ENCODE results near the gene GPR3. TPM values are rescaled to one million over a fixed set of nuclear protein-coding genes. Genes with fewer than 3 reads are reported as not detected.

Gene GPR3
- total RNA-seq, 2 donors from 2014 or later = not detected

DNA sequence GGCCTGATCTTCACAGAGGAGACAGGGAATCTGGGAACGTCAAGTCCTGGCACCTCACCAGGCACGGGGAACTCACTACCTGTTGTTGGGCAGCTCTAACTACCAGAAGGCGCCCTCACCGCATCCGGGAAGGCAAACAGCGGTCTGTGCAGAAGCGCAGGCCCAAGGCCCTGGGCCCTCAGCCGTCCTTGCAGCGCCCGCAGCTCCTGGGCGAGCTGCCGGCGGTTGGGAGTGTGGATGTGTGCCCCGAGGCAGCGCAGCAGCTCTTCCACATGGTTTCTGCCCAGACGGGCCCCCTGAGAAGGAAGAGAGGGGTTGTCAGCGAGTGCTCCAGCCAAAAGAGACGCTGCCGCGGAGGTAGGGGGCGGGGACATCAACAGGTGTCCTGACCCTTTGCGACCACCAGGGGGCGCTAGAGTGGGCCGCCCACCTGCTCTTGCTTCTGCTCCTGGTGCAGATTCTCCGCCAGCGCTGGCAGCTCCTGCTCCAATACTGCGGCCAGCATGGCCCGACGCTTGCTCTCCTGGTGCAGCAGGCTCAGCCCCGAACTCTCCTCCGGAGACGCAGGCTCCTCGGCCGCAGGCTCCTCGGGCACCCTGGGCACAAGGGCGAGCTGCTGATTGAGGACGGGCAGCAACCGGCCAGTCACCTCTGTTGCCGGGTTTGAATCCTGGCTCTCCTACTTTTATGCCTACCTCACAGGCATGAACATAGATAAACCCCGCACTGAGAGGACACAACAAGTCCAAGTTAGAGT is 35.0 kb upstream of the GPR3 start:
- ATAC-seq (peak; percentile 77), DNase-seq (peak; percentile 68 to 80)
- intact Hi-C loops (cut with DNase I, micrococcal nuclease) = no loop called here

DNA sequence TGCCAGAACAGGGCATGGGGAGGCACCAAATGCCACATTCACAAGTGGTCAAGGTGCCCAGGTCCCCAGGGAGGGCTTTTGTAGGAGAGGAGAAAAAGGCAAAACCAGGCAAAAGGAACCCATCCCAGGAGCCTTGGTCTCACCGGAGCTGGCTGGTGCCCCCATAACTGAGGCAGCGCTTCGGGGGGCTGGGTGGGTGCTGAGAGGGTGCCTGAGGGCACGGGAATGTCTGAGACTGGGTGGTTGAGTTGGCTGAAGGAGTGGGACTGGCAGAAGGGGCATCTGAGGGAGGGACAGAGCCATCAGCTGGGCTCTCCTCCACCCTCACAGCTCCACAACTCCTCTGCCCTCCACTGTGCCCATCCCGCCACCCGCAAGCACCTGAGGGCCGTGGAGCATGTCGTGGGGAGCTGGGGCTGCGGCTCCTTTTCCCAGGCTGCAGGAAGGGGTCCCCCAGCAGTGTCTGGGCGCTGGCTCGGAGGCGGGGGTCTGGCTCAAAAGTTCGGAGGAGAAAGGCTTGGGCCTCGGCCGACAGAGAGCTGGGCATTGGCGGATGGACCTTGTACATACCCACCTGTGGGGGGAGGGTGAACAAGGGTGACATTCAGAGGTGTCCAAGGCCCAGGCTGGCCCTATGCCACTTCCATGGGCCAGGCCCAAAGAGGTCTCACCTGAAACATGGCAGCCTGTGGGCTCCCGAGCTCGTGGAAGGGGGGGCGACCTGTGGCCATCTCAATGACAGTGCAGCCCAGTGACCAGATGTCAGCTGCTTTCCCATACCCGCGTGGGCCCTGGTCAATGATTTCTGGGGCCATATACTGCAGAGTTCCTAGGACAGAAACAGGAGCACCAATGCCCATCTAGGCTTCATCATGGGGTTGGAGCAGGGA is 34.1 kb upstream of the GPR3 start:
- intact Hi-C loops (cut with DNase I, micrococcal nuclease) = no loop called here

DNA sequence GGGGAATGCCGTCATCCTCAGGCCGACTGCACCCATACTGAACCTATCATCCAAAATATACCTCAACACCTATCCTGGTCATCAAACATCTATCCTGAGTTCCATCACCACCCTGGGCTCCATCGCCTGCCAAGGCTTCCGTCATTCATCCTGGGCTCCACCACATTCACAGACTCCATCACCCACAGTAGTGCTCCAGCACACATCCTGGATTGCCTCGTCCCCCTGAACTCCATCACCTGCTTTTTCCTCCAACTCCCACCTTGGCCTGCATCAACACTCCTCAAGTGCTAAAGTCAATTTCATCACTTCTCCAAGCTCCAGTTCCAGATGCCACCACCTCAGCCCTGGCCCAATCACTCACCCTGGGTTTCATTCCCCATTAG is 33.5 kb upstream of the GPR3 start:
- intact Hi-C loops (cut with DNase I, micrococcal nuclease) = no loop called here
- no peak for ATAC-seq
- DNase-seq = no peak

More for the DNA sequence above, 34.1 kb upstream of the GPR3 start:
- DNase-seq (no peak), ATAC-seq (no peak)

DNA sequence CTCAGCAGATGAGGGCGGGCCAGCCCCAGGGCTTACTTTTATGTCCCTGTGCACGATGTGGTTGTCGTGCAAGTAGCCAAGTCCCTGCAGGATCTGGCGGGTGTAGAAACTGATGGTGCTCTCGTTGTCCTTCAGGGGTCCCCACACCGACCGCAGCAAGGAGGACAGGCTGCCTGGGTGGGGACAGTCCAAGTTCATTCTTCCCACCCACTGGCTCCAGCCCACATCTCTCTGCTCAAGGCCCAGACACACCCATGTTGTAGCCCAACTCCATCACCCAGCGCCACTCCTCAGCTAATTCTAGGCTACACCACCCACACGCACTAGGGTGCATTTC is 32.6 kb upstream of the GPR3 start:
- ATAC-seq (no peak), DNase-seq (no peak)
- intact Hi-C loops (cut with DNase I, micrococcal nuclease) = no loop called here

DNA sequence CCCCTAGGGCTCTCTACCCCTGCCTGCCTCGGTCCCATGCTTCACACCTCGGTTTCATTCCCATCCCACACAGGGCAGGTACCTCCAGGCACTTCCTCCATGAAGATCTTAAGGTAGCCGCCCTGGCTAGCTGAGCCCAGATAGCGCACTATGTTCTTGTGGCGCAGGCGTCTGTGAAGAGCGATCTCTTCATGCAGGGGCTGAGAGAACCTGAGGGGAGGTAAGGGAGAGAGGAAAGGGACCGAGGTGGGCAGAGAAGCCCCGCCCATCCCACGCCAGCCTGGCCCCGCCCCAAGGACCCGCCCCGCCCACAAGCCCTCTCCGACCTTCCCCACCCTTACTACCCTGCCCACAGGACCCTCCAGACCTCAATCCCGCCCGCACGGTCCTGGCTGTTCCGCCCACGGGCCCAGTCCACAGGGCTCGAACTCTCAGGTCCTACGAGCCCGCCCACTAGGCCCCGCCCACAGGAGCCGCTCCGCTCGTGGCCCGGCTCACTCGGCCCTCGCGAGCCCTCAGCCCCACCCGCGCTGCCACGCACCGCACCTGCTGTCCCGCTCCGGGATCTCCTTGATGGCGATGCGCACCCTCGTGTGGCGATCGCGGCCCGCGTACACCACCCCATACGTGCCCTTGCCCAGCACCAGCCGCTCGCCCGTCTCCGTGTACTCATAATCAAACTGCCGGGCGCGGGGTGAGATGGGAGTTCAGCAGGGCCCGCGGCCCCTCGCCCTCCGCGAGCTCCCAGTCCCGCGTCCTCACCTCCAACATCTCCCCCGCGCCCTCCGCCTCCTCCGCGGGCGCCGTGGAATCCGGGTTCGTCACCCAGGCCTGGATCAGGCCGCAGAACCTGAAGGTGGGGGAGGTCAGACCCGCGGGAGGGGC is 32.0 kb upstream of the GPR3 start:
- intact Hi-C loops (cut with DNase I, micrococcal nuclease) = no loop called here

DNA sequence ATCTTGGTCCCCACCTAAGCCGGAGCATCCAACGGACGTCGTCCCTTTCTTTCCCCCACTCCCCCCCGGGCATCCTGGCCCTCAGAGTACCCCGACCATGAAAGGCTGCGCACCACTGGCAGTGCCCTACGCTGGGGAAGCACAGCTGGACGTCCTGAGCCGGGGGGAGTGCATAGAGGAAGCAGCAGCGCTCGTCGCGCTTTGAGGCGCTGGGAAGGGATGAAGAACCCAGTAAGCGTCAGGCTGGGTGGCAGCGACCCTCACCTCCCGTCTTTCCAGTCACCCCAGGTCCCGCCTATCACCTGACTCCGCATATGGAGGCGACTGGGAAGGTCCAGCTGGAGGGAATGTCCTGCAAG is 31.4 kb upstream of the GPR3 start:
- no peak for ATAC-seq
- intact Hi-C loops (cut with DNase I, micrococcal nuclease) = no loop called here
- no peak for DNase-seq

More for the DNA sequence above, 32.0 kb upstream of the GPR3 start:
- DNase-seq = peak in 1 of 2 donors; percentile 70
- ATAC-seq = no peak

DNA sequence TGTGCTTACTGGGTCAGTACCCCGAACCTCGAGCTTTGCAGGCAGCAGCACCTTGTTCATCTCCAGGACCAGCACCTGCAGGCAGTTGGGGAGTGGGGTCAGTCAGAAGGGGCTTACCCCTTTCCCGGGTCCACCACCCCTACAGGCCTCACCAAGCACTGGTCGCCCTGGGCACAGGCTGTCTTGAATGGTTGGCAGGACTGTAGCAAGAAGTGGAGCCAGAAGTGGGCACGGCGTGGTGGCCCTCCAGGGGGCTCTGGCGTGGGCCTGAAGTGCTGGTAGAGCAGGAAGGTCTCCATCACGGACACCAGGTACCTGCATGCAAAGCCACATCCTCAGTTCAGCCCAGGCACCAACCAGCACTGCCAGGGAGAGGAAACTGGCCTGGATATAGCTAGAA is 30.9 kb upstream of the GPR3 start:
- ATAC-seq (no peak), DNase-seq (no peak)
- intact Hi-C loops (cut with DNase I, micrococcal nuclease) = no loop called here

DNA sequence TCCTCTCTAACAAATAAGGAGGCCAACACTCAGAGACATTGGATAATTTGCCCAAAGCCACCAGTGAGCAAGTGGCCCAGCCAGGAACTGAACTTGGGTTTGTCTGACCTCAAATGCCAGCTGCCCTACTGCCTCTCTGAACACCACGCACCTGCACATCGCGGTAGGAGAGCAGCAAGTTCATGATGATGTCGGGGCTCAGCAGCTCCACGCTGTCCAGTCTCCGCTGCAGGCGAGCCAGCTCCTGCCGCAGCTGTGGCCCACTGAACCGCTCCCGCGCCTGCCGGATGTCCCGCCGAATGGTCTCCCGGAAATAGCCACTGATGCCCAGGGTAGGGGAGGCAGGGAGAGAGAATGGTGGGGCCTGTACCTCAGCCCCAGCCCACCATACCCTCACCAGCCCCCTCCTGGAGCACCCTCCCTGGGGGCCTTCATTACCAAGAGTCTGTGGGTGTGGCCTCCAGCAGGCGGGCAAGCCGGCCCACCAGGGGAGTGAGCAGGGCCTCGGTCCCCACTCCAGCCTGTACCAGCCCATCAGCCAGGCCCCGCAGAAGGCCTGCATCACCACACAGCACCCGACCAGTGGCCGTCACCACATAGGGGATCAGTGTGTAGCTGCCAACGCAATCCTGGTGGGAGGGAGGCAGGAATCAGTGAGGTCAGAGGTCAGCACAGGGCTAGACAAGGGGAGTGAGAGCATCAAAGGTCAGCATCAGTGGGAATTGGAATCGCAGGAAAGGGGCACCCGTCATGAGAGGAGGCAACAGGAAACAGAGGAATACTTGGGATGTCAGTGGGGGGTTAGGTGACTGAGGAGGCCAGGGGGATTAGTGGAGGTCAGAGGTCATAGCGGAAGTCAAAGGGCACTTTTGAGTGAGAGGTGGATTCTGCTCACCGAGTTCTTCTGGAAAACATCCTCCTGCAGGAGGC is 28.4 kb upstream of the GPR3 start:
- DNase-seq = no peak
- intact Hi-C loops (cut with DNase I, micrococcal nuclease) = no loop called here
- no peak for ATAC-seq

DNA sequence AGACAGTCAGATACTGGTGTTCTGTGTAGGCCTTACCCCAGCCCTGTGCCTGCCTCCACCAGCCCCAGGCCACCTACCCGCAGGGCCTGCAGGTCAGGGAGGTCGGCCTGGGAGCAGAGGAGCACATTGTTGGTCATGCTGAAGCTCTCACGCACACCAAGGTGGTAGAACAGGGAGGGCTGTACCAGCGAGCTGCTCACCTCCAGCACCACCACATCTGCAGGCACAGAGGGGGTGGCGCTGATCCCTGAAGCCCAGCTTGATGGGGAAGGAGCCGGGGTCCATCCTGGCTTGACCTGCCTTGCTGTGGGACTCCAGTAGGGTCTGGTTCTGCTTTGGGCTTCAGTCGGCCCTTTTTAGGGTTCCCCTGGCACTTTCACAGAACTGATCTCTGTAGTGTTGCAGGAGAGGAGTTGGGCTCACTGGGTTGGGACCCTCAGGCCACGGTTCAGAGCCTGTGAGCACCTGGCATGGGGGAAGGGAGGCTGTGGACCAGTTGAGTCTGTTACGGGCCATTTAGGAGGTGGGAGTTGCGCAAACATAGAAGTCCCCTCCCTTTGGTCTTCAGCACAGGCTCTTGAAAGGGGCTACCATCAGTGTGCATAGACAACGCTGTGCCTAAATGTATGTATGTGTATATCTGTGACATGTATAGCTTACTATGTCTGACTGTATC is 27.6 kb upstream of the GPR3 start:
- intact Hi-C loops (cut with DNase I, micrococcal nuclease) = no loop called here
- DNase-seq (no peak), ATAC-seq (no peak)

DNA sequence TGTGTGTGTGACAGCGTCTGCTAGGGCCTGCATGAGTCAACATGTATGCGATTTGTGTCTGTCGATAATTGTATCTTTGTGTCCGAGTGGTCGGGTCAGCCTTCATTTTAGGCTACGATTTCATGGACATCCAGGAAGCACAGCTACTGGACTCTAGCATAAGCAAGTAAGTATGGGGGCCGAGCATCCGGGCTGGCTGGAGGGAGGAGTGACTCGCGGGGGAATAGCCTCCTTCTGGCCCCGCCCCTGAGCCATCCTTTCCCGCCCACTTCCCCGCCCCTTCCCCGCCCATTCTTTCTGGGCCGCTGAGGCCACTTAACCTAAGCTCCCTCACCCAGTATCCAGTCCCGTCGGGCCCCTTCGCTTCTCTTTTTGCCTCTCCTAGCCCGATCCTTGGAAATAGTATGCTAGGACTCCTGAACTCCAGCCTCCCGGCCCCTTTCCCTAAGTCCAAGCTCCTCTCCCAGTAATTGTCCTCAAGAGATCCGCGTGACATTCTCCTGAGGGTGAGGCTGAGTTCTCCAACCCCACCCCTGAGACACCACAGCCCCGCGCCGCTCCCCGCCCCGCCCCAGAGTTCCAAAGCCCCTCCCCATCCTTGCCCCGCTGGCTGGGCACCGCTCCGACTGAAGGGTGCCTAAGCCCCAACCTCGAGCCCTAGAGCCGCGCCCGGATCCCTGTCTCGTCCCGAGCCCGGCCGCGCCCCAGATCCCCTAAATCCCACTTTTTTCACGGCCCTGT is 26.9 kb upstream of the GPR3 start:
- peak; percentile 76 for ATAC-seq
- intact Hi-C loops (cut with DNase I, micrococcal nuclease) = no loop called here

DNA sequence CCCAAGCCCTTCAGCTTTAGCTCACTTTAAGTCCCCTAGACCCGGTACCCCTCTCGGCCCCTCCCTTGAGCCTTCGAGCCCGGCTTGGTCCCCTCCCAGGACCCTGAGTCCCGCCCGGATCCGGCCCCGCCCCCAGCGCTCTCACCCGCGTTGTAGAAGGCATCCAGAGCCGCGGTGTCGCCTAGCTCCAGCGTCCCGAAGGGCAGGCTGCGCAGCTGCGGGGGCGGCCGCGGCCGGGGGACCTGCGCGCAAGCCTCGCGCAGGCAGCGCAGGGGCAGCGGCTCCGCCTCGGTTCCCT is 26.4 kb upstream of the GPR3 start:
- peak; percentile 51 for ATAC-seq
- intact Hi-C loops (cut with DNase I, micrococcal nuclease) = no loop called here

More for the DNA sequence above, 26.9 kb upstream of the GPR3 start:
- DNase-seq = peak; percentile 92

DNA sequence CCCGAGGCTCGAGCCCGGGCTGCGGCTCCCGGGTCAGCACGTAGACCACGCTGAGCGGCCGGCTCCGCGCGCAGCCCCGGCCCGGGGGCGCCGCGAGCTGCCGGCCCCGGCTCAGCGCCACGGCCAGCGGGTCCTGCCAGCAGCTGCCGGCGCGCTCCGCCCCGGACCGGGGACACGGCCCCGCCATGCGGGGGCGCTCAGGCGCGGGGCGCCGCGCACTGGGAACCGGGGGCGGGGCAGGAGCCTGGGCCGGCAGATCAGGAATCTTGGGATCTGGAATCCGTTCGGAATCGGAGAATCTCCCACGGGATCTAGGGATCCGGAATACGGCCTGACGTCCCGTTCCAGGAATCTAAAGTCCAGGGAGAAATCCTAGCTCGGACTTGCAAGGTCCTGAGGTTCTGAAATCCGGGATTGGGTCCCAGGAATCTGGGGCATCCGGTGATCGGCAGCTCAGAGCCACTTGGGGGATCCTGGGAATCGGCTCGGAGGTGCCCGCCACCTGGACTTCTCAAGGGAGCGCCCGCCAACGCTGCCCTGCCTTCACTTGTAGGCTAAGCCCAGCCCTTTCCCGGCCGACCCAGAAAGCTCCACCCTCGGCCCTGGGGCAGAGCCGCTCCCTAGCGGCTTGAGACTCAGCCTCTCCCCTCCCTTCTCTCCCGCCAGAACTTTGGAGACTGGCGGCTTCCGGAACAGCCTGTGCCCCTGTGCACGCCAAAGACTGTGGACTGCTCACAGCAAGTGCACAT is 25.8 kb upstream of the GPR3 start, which contains the start of gene MAP3K6:
MAP3K6 (minus strand) TSS at position 551 of the 749 bp plus-strand sequence; CDS start at position 187, 364 bp downstream.
- ATAC-seq = peak; percentile 77
- intact Hi-C loops (cut with DNase I, micrococcal nuclease) = no loop called here

More for the DNA sequence above, 26.4 kb upstream of the GPR3 start:
- DNase-seq = peak; percentile 84 to 89

DNA sequence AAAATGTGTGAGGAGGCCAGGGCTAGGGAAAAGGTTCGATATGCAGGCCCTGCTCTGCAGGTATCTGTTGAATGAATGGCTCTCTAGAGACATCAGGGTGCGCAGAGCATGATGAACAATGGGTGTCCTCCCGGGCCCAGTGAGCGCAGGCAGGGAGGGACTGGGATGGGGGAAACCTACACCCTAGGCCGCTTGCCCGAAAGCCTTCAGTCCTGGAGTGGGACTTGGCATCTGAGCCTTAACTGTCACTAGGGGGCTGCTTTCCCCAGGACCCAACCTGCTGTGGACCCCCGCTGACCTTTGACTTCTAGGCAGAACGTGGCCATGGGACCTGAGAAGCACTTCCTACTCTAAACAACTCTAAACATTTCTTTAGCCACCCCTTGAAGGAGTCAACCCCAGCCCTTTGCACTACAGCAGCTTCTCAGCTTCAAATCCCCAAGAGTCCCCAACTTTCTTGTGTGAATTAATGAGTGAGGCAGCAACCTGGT is 25.2 kb upstream of the GPR3 start:
- DNase-seq = no peak
- intact Hi-C loops (cut with DNase I, micrococcal nuclease) = no loop called here

More for the DNA sequence above, 25.8 kb upstream of the GPR3 start, which contains the start of gene MAP3K6:
- peak; percentile 88 to 94 for DNase-seq

DNA sequence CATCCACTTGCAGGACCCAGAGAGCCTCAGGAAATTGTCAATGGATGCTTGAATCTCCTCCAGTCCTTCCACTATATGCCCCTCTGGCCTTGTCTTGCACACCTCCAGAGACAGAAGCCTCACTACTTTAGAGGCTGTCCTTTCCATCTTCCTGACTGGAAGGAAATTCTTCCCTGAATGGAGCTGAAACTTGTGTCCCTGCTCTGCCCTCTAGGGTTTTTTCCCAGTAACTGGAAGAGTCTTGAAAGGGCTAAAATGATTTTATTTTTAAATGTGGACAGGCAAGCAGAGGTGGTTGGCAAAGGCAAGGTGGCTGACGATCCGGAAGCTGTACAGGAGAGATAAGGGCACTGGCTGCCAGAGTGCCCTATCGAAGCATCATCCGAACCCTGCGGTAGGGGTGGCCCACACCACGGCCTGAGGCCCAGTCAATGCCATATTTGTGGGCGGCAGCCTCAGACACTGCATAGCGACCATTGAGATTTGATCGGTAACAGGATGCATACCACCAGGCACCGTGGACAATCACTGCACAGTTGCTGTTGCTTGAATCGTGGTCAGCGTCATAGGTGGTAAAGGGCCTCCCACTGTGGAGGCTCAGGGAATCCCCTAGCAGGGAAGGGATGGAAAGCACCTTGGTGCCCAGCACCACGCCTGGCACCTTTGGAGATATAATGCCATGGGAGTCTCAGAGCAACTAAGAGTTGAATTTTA is 23.4 kb upstream of the GPR3 start:
- intact Hi-C loops (cut with DNase I, micrococcal nuclease) = no loop called here
- DNase-seq = no peak

More for the DNA sequence above, 25.2 kb upstream of the GPR3 start:
- no peak for ATAC-seq

DNA sequence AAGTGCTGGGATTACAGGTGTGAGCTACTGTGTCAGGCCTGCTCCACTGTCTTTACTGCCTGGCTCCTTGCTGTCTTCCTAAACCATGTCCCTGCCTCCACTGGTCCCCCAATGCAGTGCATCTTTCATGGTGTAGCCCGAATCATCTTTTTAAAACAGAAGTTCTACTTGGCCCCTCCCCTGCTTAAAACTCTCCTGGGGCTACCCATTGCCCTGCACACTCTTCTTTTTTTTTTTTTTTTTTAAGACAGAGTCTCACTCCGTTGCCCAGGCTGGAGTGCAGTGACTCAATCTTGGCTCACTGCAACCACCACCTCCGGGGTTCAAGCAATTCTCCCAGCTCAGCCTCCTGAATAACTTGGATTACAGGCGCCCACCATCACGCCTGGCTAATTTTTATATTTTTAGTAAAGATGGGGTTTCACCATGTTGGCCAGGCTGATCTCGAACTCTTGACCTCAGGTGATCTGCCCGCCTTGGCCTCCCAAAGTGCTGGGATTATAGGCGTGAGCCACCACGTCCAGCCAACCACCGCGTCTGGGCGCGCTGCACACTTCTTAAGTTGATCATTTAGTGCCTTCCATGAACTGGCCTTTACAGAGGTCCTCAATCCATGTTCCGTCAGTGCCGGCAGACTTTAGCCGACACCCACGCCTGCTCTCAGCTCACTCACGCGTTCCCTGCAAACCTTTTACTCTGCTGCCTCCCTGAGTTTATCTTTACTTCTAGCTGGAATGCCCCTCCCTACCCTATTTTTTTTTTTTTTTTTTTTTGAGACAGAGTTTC is 20.2 kb upstream of the GPR3 start:
- no peak for DNase-seq
- intact Hi-C loops (cut with DNase I, micrococcal nuclease) = no loop called here
- ATAC-seq = no peak

More for the DNA sequence above, 23.4 kb upstream of the GPR3 start:
- ATAC-seq = no peak

Measured in left colon (tissue), 2 donors.